Liver (tissue), 9 donors: ENCODE results near the gene AVEN. TPM values are rescaled to one million over a fixed set of nuclear protein-coding genes. Genes with fewer than 3 reads are reported as not detected.

ENCODE experiments used
- DNase-seq: peaks from one replicate; pipeline ENCODE4 v3.0.0-alpha.2; 2017; ENCODE audit warnings: low spot score
- H3K27ac ChIP-seq, 2 donors: one replicate each; pipeline ENCODE4 v1.7.0; 2013; ENCODE audit warnings: inconsistent platforms in 2 of 2, low read length in 2 of 2, control low read depth in 1 of 2, low read depth in 1 of 2, mild to moderate bottlenecking in 1 of 2
- H3K27me3 ChIP-seq, 4 donors: one replicate each; pipeline versions ENCODE4 v1.6.1 to v1.7.0; 2013; ENCODE audit warnings: low read length in 3 of 4, inconsistent platforms in 1 of 4, mild to moderate bottlenecking in 1 of 4, moderate library complexity in 1 of 4; ENCODE audit not compliant: control insufficient read depth in 4 of 4, insufficient read depth in 4 of 4
- H3K36me3 ChIP-seq, 4 donors: one replicate each; pipeline versions ENCODE4 v1.6.1 to v1.7.0; 2013; ENCODE audit warnings: low read length in 3 of 4, mild to moderate bottlenecking in 3 of 4, low read depth in 1 of 4, moderate library complexity in 1 of 4; ENCODE audit not compliant: control insufficient read depth in 4 of 4, insufficient read depth in 3 of 4
- H3K4me1 ChIP-seq, 4 donors: one replicate each; pipeline versions ENCODE4 v1.6.1 to v1.7.0; 2013; ENCODE audit warnings: low read length in 3 of 4, mild to moderate bottlenecking in 3 of 4, moderate library complexity in 1 of 4; ENCODE audit not compliant: control insufficient read depth in 4 of 4, insufficient read depth in 4 of 4
- H3K4me3 ChIP-seq, 3 donors: one replicate each; pipeline versions ENCODE4 v1.6.1 to v1.7.0; 2013; ENCODE audit warnings: low read length in 3 of 3, control low read depth in 1 of 3, low read depth in 1 of 3, mild to moderate bottlenecking in 1 of 3
- H3K9ac ChIP-seq, 2 donors: one replicate each; pipeline ENCODE4 v1.7.0; 2013; ENCODE audit warnings: low read length in 2 of 2, mild to moderate bottlenecking in 2 of 2, moderate library complexity in 2 of 2, control low read depth in 1 of 2, low read depth in 1 of 2
- H3K9me3 ChIP-seq, 4 donors: one replicate each; pipeline versions ENCODE4 v1.6.1 to v1.7.0; 2013; ENCODE audit warnings: low read length in 3 of 4; ENCODE audit not compliant: control insufficient read depth in 4 of 4
- EGR1 ChIP-seq, 2 donors: IDR thresholded peaks; 2 replicates each; pipeline ENCODE4 v1.6.1; 2016 to 2018; ENCODE audit warnings: antibody characterized with exemption in 2 of 2, low read depth in 2 of 2
- FOXA1 ChIP-seq: IDR thresholded peaks from 2 replicates; pipeline ENCODE4 v1.6.1; 2016; ENCODE audit warnings: antibody characterized with exemption
- FOXA2 ChIP-seq: IDR thresholded peaks from 2 replicates; pipeline ENCODE4 v1.6.1; 2016; ENCODE audit warnings: antibody characterized with exemption
- GABPA ChIP-seq, 2 donors: IDR thresholded peaks in 1 of 2; conservative IDR thresholded peaks in 1 of 2; 2 replicates each; pipeline ENCODE4 v1.6.1; 2016; ENCODE audit warnings: antibody characterized with exemption in 2 of 2, mild to moderate bottlenecking in 1 of 2, moderate library complexity in 1 of 2
- HNF4A ChIP-seq, 2 donors: conservative IDR thresholded peaks; 2 replicates each; pipeline ENCODE4 v1.6.1; 2016; ENCODE audit warnings: antibody characterized with exemption in 2 of 2, mild to moderate bottlenecking in 2 of 2
- HNF4G ChIP-seq: IDR thresholded peaks from 2 replicates; pipeline ENCODE4 v1.6.1; 2016; ENCODE audit warnings: antibody characterized with exemption
- JUND ChIP-seq, 2 donors: IDR thresholded peaks; 2 replicates each; pipeline ENCODE4 v1.6.1; 2016; ENCODE audit warnings: antibody characterized with exemption in 2 of 2
- MAX ChIP-seq: IDR thresholded peaks from 2 replicates; pipeline ENCODE4 v1.6.1; 2016; ENCODE audit warnings: antibody characterized with exemption
- NR2F2 ChIP-seq: IDR thresholded peaks from 2 replicates; pipeline ENCODE4 v1.6.1; 2016; ENCODE audit warnings: antibody characterized with exemption
- RAD21 ChIP-seq, 2 donors: IDR thresholded peaks; 2 replicates each; pipeline ENCODE4 v1.6.1; 2016; ENCODE audit warnings: antibody characterized with exemption in 2 of 2, mild to moderate bottlenecking in 2 of 2
- REST ChIP-seq: IDR thresholded peaks from 2 replicates; pipeline ENCODE4 v1.6.1; 2016; ENCODE audit warnings: antibody characterized with exemption, mild to moderate bottlenecking
- RXRA ChIP-seq, 2 donors: IDR thresholded peaks; 2 replicates each; pipeline ENCODE4 v1.6.1; 2017 to 2018; ENCODE audit warnings: antibody characterized with exemption in 2 of 2, mild to moderate bottlenecking in 1 of 2
- SP1 ChIP-seq: IDR thresholded peaks from 2 replicates; pipeline ENCODE4 v1.6.1; 2018; ENCODE audit warnings: antibody characterized with exemption, mild to moderate bottlenecking
- TAF1 ChIP-seq: conservative IDR thresholded peaks from 2 replicates; pipeline ENCODE4 v1.6.1; 2016; ENCODE audit warnings: antibody characterized with exemption, mild to moderate bottlenecking
- YY1 ChIP-seq: IDR thresholded peaks from 2 replicates; pipeline ENCODE4 v1.6.1; 2016; ENCODE audit warnings: antibody characterized with exemption, mild to moderate bottlenecking
- WGBS: extraction: QIAGEN DNeasy Blood & Tissue Kit; methylation state at CpG from one replicate; pipeline ENCODE4 v1.1.7; 2013; 5-methylcytosine and 5-hydroxymethylcytosine counted together
- polyA plus RNA-seq, 2 donors: library from polyadenylated mRNA; stranded (reverse) in 1 of 2; unstranded in 1 of 2; fragments of 200-250 nt in 1 of 2; fragments of >200 nt in 1 of 2; fragmentation: Nextera tagmentation in 1 of 2; extraction: Ambion mirVana in 1 of 2; gene quantifications; one replicate each; pipeline versions ENCODE4 v1.2.1 to v1.2.3, GENCODE V29; 2013 to 2015
- total RNA-seq, 2 donors: library from RNA; depleted of rRNA; stranded (reverse); fragments of >200 nt; gene quantifications; one replicate each; pipeline ENCODE4 v1.2.3, GENCODE V29; 2014
- TF ChIP-seq, protein P1 (sequence below): fragments of 150-350 bp; IDR thresholded peaks from 2 replicates; pipeline ENCODE4 v1.5.1; 2017; ENCODE audit warnings: improper control_type of control experiment, low read depth, low read length; ENCODE audit not compliant: missing input control
- TF ChIP-seq, protein P2 (sequence below): IDR thresholded peaks from 2 replicates; pipeline ENCODE4 v1.6.1; 2016; ENCODE audit warnings: antibody characterized with exemption
- TF ChIP-seq, protein P3 (sequence below): IDR thresholded peaks from 2 replicates; pipeline ENCODE4 v1.6.1; 2016; ENCODE audit warnings: antibody characterized with exemption
- donor health status: healthy.
- donor health status: healthy.
- donor health status: healthy.
- donor health status: healthy.
- donor health status: healthy.

The AVEN gene
- total and polyA plus RNA-seq, 4 donors = 5.3 to 12.4 (median 7.0) TPM

- WGBS = 92% methylated on average over 3 of the region's 3 CpGs
- H3K9ac ChIP-seq = no peak overlapping the region
- TF ChIP-seq YY1 (no peak), JUND (IDR thresholded peaks at IDR 0.05) (no peak), GABPA (IDR thresholded peaks at IDR 0.05 in 1 of 2, conservative IDR thresholded peaks at IDR 0.05 in 1 of 2) (no peak)
Observed at GRCh38 chr15:34065261-34065660, 26.3 kb upstream of the AVEN start.

DNA sequence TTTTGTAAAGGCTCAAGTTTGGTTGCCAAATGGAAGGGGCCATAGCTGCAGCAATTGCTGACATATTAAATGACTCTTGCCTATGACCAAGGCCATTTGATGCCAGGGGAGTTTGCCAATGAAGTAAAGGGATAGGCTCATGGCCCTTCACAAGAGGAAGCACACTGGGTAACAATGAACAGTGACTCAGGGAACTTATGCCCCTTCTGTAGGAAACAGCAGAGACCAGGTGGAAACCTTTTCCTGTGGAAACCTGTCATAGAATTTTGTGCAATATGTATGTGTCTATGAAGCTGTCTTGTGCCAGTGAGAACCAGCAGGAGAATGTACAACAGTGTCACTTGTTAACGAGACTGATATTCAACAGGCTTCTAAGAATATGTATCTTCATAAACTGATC lies 25.4 kb upstream of the AVEN start:
- TF ChIP-seq, protein P1, sequence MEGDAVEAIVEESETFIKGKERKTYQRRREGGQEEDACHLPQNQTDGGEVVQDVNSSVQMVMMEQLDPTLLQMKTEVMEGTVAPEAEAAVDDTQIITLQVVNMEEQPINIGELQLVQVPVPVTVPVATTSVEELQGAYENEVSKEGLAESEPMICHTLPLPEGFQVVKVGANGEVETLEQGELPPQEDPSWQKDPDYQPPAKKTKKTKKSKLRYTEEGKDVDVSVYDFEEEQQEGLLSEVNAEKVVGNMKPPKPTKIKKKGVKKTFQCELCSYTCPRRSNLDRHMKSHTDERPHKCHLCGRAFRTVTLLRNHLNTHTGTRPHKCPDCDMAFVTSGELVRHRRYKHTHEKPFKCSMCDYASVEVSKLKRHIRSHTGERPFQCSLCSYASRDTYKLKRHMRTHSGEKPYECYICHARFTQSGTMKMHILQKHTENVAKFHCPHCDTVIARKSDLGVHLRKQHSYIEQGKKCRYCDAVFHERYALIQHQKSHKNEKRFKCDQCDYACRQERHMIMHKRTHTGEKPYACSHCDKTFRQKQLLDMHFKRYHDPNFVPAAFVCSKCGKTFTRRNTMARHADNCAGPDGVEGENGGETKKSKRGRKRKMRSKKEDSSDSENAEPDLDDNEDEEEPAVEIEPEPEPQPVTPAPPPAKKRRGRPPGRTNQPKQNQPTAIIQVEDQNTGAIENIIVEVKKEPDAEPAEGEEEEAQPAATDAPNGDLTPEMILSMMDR = no peak
- no peak for TF ChIP-seq MAX
- TF ChIP-seq TAF1 = no peak
- TF ChIP-seq, protein P2, sequence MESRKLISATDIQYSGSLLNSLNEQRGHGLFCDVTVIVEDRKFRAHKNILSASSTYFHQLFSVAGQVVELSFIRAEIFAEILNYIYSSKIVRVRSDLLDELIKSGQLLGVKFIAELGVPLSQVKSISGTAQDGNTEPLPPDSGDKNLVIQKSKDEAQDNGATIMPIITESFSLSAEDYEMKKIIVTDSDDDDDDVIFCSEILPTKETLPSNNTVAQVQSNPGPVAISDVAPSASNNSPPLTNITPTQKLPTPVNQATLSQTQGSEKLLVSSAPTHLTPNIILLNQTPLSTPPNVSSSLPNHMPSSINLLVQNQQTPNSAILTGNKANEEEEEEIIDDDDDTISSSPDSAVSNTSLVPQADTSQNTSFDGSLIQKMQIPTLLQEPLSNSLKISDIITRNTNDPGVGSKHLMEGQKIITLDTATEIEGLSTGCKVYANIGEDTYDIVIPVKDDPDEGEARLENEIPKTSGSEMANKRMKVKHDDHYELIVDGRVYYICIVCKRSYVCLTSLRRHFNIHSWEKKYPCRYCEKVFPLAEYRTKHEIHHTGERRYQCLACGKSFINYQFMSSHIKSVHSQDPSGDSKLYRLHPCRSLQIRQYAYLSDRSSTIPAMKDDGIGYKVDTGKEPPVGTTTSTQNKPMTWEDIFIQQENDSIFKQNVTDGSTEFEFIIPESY = no peak
- no peak for TF ChIP-seq GABPA (IDR thresholded peaks at IDR 0.05 in 1 of 2, conservative IDR thresholded peaks at IDR 0.05 in 1 of 2)
- no peak for TF ChIP-seq YY1
- TF ChIP-seq FOXA2 = no peak
- no peak for TF ChIP-seq NR2F2
- no peak for TF ChIP-seq RAD21 (IDR thresholded peaks at IDR 0.05)
- TF ChIP-seq HNF4G = no peak
- TF ChIP-seq EGR1 (IDR thresholded peaks at IDR 0.05; ENCODE audit: low read depth in 2 of 2) = no peak
- no peak for TF ChIP-seq SP1
- no peak for TF ChIP-seq JUND (IDR thresholded peaks at IDR 0.05)
- TF ChIP-seq FOXA1 = no peak
- TF ChIP-seq RXRA (IDR thresholded peaks at IDR 0.05) = no peak
- TF ChIP-seq REST = no peak
- TF ChIP-seq, protein P3, sequence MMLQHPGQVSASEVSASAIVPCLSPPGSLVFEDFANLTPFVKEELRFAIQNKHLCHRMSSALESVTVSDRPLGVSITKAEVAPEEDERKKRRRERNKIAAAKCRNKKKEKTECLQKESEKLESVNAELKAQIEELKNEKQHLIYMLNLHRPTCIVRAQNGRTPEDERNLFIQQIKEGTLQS = no peak
- no peak for TF ChIP-seq HNF4A (conservative IDR thresholded peaks at IDR 0.05)
- Histone ChIP-seq H3K9ac (no peak overlapping the region), H3K4me1 (no peaks in the 10 kb centered on the region), H3K9me3 (no peaks in the 10 kb centered on the region), H3K27me3 (no peaks in the 10 kb centered on the region), H3K36me3 (peaks cover 0 to 6% (median 0%) of the 10 kb centered on the region in 4 donors), H3K27ac (no peak overlapping the region), H3K4me3 (no peak overlapping the region)
- WGBS = 0% methylated on average over 1 of the region's 1 CpG
- DNase-seq = no peak

More at GRCh38 chr15:34065261-34065660, 26.3 kb upstream of the AVEN start:
- Histone ChIP-seq H3K27ac (no peak overlapping the region), H3K36me3 (peaks cover 0 to 6% (median 0%) of the 10 kb centered on the region in 4 donors), H3K4me3 (no peak overlapping the region), H3K9me3 (no peaks in the 10 kb centered on the region), H3K27me3 (no peaks in the 10 kb centered on the region), H3K4me1 (no peaks in the 10 kb centered on the region)
- no peak for DNase-seq
